Middle frontal gyrus (tissue), 1 donor: Measurements from ENCODE around the gene SDC3.

Experiments
- DNase-seq: peaks from one replicate; pipeline ENCODE4 v3.0.0-alpha.2; 2015; ENCODE audit warnings: low spot score; ENCODE audit errors: extremely low spot score

Gene SDC3

DNA sequence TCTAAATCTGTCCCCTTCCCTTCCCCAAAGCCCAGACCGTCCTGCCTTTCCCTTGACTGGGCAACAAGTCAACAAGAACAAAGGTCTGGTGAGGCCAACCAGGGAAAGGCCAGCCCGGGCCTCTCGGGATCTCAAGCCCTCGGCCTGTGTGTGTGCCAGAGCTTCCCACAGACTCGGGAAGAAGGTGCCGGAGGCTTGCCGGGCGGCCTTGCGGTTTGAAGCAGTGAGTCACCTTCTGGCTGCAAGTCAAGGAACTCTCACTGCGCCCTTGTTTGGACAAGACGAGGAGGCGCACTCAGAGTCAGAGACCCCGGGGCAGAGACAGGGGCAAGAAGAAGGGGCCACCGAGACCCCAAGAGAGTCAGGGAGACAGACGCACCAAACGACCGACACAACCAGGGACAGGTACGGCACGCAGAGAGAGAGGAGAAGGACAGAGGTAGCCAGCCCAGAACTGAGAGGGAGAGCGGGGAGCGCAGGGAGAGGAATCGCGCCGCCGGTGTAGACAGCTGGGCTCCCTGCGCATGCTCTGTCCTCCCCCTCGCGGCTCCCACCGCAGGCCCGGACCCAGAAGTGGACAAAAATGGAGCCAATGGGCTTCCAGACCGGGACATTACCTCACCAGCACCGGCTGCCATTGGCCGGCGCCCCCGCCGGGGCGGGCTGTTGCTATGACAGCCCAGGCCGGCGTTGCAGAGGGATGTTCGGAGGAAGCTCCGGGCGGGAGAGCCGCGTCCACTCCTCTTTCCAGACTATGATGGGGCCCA, 84.4 kb downstream of the SDC3 start:
- DNase-seq: peak; percentile 98

DNA sequence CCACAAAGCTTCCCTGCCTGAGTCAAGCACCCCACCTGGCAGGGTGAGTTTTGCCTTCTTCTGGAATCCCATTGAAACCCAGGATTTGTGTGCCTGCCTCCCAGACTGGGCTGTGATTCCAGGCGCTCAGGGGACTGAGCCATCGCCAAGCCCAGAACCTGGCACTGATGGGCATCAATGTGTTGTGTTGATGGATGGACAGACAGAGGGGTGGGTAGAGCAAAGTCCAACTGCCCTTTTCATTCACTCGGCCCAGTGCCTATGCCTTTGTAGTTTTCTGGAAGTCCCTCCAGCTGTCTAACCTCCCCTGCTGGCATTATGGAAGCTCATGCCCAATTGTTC, 85.0 kb downstream of the SDC3 start:
- DNase-seq: no peak

DNA sequence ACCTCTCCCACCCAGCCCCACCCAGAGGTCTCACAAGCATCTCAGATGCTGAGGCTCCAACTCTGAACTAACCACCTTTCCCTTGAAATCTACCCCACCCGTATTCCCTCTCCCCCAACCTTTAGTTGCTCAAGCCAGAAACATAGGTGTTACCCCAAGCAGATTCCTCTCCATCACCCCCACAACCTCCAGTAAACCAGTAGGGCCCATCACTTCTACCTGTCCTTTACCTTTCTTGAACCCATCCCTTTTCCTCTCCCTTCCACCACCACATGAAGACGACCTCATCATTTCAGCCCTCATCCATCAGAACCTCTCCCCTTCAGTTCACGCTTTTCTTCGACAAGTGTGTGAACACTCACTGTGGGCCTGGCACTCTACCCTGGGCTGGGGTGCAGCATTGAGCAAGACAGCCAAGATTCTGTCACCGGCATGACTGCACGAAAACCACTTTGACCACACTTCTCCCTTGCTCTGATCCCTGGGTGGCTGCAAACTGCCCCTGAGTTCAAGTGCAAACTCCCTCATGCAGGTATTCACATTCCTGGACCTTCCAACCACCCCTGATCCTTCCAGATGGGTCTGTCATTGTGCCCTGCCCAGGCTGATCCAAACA, 85.5 kb downstream of the SDC3 start:
- DNase-seq: no peak

DNA sequence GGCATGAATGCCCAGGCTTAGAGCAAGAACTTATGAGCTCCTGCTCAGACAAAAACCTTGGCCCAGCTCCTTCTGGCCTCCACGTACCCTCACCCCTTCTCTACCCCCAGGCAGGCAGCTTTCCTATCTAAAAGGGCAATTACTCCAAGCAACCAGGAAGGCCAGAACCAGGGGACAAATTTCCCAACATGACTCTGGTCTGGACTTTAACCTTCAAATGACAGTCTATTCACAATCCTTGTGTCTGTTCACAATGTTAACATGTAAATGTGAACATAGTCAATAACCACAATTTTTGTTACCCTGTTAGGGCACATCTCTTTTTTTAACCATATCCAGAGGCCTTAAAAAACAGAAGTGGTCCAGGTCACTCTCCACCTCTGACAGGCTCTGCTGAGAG, 86.6 kb downstream of the SDC3 start:
- DNase-seq: no peak

DNA sequence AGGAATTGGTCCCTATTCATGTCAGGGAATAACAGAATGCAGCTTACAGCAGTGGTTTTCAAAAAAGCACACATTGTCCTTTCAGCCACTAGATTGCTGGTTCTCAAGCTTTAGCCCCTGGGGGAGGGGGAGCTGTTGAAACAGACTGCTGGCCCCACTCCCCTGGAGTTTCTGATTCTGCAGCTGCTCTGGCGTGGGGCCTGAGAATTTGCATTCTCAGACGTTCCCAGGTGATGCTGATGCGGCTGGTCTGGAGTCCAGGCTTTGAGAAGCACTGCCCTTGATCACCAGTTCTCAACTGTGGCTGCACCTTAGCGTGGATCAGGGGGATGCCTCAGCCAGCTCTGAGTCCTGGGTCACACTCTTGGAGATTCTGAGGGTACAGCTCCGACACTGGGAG, 88.3 kb downstream of the SDC3 start:
- no peak for DNase-seq
